Cardiac muscle cell (in vitro differentiated cells and primary cell): ENCODE measurements around the gene DUSP16. TPM values are rescaled to one million over a fixed set of nuclear protein-coding genes. Genes with fewer than 3 reads are reported as not detected.

Experiments
- DNase-seq, 2 donors: peaks; one replicate each; pipeline versions ENCODE4 v3.0.0 to v3.0.0-alpha.2; 2010 to 2017; ENCODE audit warnings: low read depth in 1 of 2, low spot score in 1 of 2
- H3K27ac ChIP-seq: fragments of 200-600 bp; sonication (generic); 2 replicates; pipeline ENCODE4 v1.5.1; 2016
- H3K27me3 ChIP-seq: fragments of 200-600 bp; sonication (generic); 2 replicates; pipeline ENCODE4 v1.6.0; 2016; ENCODE audit warnings: control low read depth
- H3K36me3 ChIP-seq: fragments of 200-600 bp; sonication (generic); 2 replicates; pipeline ENCODE4 v1.5.1; 2016; ENCODE audit warnings: control low read depth
- H3K4me1 ChIP-seq: fragments of 200-600 bp; sonication (generic); 2 replicates; pipeline ENCODE4 v1.8.1; 2017; ENCODE audit warnings: low read depth, mild to moderate bottlenecking, mixed run types
- H3K4me3 ChIP-seq: fragments of 200-600 bp; sonication (generic); 2 replicates; pipeline ENCODE4 v1.5.1; 2016; ENCODE audit warnings: mild to moderate bottlenecking
- H3K9me3 ChIP-seq: fragments of 200-600 bp; sonication (generic); 2 replicates; pipeline ENCODE4 v1.5.1; 2017; ENCODE audit warnings: low read depth, mild to moderate bottlenecking, control low read depth
- CTCF ChIP-seq: IDR thresholded peaks from 2 replicates; pipeline ENCODE4 v1.5.1; 2012; ENCODE audit warnings: low read depth, mild to moderate bottlenecking, low read length
- polyA plus RNA-seq: library from polyadenylated mRNA; unstranded; fragments of >200 nt; fragmentation: Nextera tagmentation; extraction: Ambion mirVana; gene quantifications from 2 replicates; pipeline ENCODE4 v1.2.1, GENCODE V29; 2016
- total RNA-seq: library from RNA; depleted of rRNA; stranded (reverse); fragments of >200 nt; gene quantifications from 2 replicates; pipeline ENCODE4 v1.2.3, GENCODE V29; 2016

DUSP16 gene
- total and polyA plus RNA-seq, 2 experiments from 2014 or later: 5.9 to 28.1 TPM

DNA sequence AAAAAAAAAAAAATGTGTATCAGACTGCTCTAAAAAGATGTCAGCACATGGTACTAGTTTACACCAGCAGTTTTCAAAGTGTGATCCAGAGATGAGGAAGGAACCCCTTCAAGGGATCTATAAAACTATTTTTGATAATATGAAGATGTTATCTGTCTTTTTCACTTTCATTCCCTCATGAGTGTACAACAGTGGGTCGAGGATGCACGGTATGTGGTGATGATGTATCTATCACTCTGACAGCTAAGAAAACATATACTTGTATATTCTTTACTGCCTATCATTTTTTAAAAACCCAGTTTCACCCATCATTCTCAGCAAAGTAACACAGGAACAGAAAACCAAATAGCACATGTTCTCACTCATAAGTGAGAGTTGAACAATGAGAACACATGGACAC lies 12.4 kb downstream of the DUSP16 start:
- Histone ChIP-seq H3K27ac (no peak overlapping the region), H3K9me3 (no peaks in the 10 kb centered on the region), H3K27me3 (no peaks in the 10 kb centered on the region), H3K4me3 (no peak overlapping the region), H3K4me1 (peaks cover 4% of the 10 kb centered on the region), H3K36me3 (no peaks in the 10 kb centered on the region)
- no peak for DNase-seq
- no peak for TF ChIP-seq CTCF

DNA sequence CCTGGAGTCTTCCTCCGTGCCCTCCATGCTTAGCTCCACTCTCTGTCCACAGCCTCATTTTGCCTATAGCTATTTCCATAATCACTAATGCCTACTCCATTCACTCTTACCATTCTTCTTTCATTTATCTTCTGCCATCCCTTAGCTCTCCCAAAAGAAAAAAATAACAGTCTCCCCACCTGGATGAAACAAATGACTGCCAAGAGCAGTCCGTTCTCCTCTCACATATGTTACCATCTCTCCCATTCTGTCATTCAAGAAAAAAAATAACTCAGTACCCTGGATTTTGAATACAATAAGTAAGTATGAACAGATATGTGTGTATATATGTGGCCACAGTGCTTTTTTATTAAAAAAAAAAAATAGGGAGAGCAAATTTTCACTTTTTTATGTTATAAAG lies 13.2 kb downstream of the DUSP16 start:
- Histone ChIP-seq H3K27ac (no peak overlapping the region), H3K4me3 (no peak overlapping the region), H3K36me3 (no peaks in the 10 kb centered on the region), H3K4me1 (no peaks in the 10 kb centered on the region), H3K27me3 (no peaks in the 10 kb centered on the region), H3K9me3 (no peaks in the 10 kb centered on the region)
- DNase-seq: no peak
- no peak for TF ChIP-seq CTCF

GRCh38 chr12:12548713-12549112 lies 13.9 kb downstream of the DUSP16 start:
- Histone ChIP-seq H3K9me3 (no peaks in the 10 kb centered on the region), H3K4me1 (no peaks in the 10 kb centered on the region), H3K36me3 (no peaks in the 10 kb centered on the region), H3K4me3 (no peak overlapping the region), H3K27ac (no peak overlapping the region), H3K27me3 (no peaks in the 10 kb centered on the region)
- DNase-seq: no peak
- TF ChIP-seq CTCF: no peak

DNA sequence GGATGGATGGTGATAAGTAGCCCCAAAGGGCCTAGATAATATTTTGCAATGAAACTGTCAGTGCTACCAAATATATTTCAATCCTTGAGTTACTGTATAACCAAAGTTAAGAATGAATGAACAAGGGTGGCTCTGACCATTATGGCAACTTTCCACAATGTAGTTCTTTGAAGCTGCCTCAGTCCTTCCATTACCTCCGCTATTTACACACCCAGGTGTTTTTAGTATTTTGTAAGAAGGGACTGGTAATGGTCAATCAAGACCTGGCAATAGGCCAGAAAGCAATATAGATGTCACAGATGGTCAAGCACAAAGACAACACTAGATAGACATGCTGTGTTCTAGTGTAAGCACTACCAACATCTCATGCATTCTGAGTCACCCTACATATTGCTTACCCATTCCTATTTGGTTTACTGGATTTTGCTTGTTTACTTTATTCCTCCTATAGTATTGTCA lies 16.3 kb downstream of the DUSP16 start:
- Histone ChIP-seq H3K36me3 (no peaks in the 10 kb centered on the region), H3K27me3 (no peaks in the 10 kb centered on the region), H3K9me3 (no peaks in the 10 kb centered on the region), H3K4me3 (no peak overlapping the region), H3K4me1 (no peaks in the 10 kb centered on the region), H3K27ac (no peak overlapping the region)
- no peak for DNase-seq
- TF ChIP-seq CTCF: no peak

DNA sequence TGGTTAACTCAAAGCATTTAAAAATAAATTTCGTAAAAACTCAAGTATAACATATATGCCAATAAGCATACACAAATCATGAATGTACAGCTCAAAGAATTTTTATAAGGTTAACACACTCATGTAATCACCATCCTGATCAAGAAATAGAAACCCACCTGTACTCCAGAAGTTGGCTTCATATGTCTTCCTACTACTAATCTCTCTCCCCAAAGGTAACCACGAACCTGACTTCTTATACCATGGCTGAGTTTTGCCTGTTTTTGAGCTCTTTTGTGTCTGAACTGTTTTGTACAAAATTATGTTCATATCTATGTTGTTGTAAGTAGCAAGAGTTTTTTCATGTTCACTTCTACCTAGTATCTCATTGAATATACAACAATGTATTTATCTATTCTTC lies 18.7 kb downstream of the DUSP16 start:
- no peak for DNase-seq
- TF ChIP-seq CTCF: no peak
- Histone ChIP-seq H3K27me3 (no peaks in the 10 kb centered on the region), H3K36me3 (no peaks in the 10 kb centered on the region), H3K4me1 (no peaks in the 10 kb centered on the region), H3K9me3 (no peaks in the 10 kb centered on the region), H3K27ac (no peak overlapping the region), H3K4me3 (no peak overlapping the region)

DNA sequence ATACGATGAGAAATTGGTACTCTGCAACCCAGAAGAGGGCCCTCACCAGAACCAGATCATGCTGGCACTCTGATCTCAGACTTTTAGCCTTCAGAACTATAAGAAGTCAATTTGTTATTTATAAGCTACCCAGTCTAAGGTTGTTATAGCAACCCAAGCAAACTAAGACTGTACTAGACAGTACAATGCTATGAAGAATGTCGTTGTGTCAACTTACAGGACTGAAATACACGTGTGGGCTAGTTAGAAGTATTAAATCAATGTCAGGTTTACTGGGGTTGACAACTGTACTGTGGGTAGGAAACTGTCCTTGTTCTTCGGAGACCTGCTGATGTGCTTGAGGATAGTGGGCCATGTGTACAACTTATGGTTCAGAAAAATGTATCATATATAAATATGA lies 19.7 kb downstream of the DUSP16 start:
- no peak for DNase-seq
- no peak for TF ChIP-seq CTCF
- no peaks in the 10 kb centered on the region for H3K9me3 ChIP-seq
- no peaks in the 10 kb centered on the region for H3K36me3 ChIP-seq
- no peaks in the 10 kb centered on the region for H3K4me1 ChIP-seq
- H3K4me3 ChIP-seq: no peak overlapping the region
- H3K27ac ChIP-seq: no peak overlapping the region
- H3K27me3 ChIP-seq: no peaks in the 10 kb centered on the region
